Bronchial epithelial cell (primary cell): Measurements from ENCODE around the gene RNF11. TPM values are rescaled to one million over a fixed set of nuclear protein-coding genes. Genes with fewer than 3 reads are reported as not detected.

Source experiments
- DNase-seq: peaks from one replicate; pipeline ENCODE4 v3.0.0-alpha.2; 2010; ENCODE audit warnings: low read depth
- FAIRE-seq: peaks from 2 replicates; lab custom pipeline; 2011; peaks lifted over from hg19 to GRCh38; lab: Jason Lieb, UNC
- H3K27me3 ChIP-seq: 2 replicates; pipeline ENCODE4 v1.5.1; 2011; ENCODE audit warnings: low read length; ENCODE audit not compliant: control insufficient read depth, insufficient read depth
- H3K36me3 ChIP-seq: 2 replicates; pipeline ENCODE4 v1.5.1; 2011; ENCODE audit warnings: low read length; ENCODE audit not compliant: control insufficient read depth, insufficient read depth
- H3K4me3 ChIP-seq: 2 replicates; pipeline ENCODE4 v1.5.1; 2011; ENCODE audit warnings: mild to moderate bottlenecking, low read depth, low read length, control low read depth
- CTCF ChIP-seq: IDR thresholded peaks from 2 replicates; pipeline ENCODE4 v1.5.1; 2011; ENCODE audit warnings: mild to moderate bottlenecking, moderate library complexity, low read length, control low read depth, inconsistent platforms; ENCODE audit not compliant: insufficient read depth, severe bottlenecking
- total RNA-seq: library from RNA; depleted of rRNA; stranded (reverse); fragments of >200 nt; gene quantifications from 2 replicates; pipeline ENCODE4 v1.2.1, GENCODE V29; 2014

Gene RNF11
- total RNA-seq, 1 donor from 2014 or later = 94.0 TPM

- FAIRE-seq (no peak), DNase-seq (no peak)
- Histone ChIP-seq H3K36me3 (no peaks in the 10 kb centered on the region), H3K27me3 (no peaks in the 10 kb centered on the region), H3K4me3 (no peak overlapping the region)
- no peak for TF ChIP-seq CTCF
These were observed 47.9 kb downstream of the RNF11 start for GRCh38 chr1:51283979-51284378.

- no peak overlapping the region for H3K4me3 ChIP-seq
- DNase-seq (no peak), FAIRE-seq (no peak)
- no peaks in the 10 kb centered on the region for H3K27me3 ChIP-seq
- no peaks in the 10 kb centered on the region for H3K36me3 ChIP-seq
- no peak for TF ChIP-seq CTCF
These were observed 48.4 kb downstream of the RNF11 start for GRCh38 chr1:51284487-51284954.

- no peak for FAIRE-seq
- no peak for DNase-seq
- Histone ChIP-seq H3K27me3 (no peaks in the 10 kb centered on the region), H3K36me3 (no peaks in the 10 kb centered on the region), H3K4me3 (no peak overlapping the region)
- no peak for TF ChIP-seq CTCF
These were observed 49.0 kb downstream of the RNF11 start for GRCh38 chr1:51285055-51285454.

GRCh38 chr1:51287966-51288365 lies 51.9 kb downstream of the RNF11 start:
- no peaks in the 10 kb centered on the region for H3K27me3 ChIP-seq
- TF ChIP-seq CTCF = no peak
- DNase-seq = no peak
- H3K36me3 ChIP-seq = no peaks in the 10 kb centered on the region
- H3K4me3 ChIP-seq = no peak overlapping the region
- FAIRE-seq = no peak

- no peak for TF ChIP-seq CTCF
- Histone ChIP-seq H3K27me3 (no peaks in the 10 kb centered on the region), H3K36me3 (no peaks in the 10 kb centered on the region), H3K4me3 (no peak overlapping the region)
- no peak for FAIRE-seq
- no peak for DNase-seq
These were observed 52.5 kb downstream of the RNF11 start for GRCh38 chr1:51288578-51288977.
